GM19455 (cell line): ENCODE results near the gene SPIB.

ENCODE experiments used
- ATAC-seq: cut with Tn5 transposase; IDR thresholded peaks from one replicate; pipeline ENCODE4 v1.9.1; 2021; ENCODE audit not compliant: unreplicated experiment

The SPIB gene

DNA sequence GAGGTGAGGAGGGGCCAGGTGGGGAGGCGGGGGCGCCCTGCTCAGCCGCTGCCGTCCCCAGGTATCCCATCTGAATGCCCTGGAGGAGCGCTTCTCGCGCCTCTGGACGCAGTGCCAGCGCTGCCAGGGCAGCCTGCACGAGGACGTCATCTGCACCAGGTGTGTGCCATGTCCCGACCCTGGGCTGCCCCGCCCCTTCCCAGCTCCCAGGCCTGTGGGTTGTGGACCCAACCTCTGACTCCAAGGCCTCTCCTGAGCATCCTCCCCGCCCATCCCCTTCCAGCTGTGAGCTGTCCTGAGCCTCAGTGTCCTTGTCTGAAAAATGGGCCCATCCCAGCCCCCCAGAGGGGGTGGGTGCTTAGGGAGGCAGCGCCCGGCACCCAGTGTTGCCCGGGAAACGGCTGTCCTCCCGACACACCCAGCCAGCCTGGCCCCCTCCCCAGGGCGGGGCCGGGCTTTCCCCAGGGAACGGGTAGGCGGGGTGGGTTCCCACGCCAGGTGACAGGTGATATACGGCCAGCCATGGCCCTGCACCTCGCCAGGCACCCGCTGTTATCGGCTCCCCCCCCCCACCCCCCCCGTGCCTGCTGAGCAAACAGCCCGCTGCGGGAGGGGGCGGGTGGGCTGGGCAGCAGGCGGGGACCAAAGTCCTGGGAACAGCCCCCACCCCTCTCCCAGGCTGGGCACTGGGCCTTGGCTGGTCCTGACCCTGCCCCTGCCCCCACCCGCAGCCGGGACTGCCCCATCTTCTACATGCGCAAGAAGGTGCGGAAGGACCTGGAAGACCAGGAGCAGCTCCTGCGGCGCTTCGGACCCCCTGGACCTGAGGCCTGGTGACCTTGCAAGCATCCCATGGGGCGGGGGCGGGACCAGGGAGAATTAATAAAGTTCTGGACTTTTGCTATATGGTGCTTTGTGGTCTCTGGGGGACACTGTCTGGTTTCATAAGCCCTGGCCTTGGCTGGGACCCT is 1.3 kb upstream of the SPIB start:
- ATAC-seq = no peak

DNA sequence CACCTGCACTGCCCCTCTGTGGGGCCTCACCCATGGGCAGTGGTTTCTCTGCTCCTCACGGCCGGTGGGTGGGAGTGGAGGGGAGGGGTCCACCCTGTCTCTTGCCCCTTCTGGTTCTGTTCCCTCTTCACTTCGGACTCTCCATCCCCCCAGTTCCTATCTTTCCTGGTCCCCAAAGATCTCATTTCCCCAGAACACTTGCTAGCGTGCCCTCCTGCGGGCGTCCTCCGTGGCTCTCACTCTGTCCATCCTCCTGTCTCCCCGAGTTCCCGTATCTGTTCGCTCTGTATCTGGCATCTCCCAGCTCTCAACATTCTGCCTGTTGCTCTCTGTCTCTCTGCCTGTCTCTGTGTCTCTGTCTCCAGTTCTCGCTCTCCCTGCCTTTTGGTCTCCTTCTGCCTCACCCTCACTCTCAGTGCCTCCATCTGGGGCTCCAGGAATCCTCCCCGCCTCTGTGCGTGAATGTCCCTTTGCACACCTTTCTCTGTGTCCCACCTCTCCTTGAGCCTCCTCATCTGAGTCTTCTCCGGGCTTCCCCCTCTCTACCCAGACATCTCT is 363 bp downstream of the SPIB start:
- no peak for ATAC-seq

- ATAC-seq = no peak
Measured at GRCh38 chr19:50419580-50420035, 870 bp downstream of the SPIB start.

DNA sequence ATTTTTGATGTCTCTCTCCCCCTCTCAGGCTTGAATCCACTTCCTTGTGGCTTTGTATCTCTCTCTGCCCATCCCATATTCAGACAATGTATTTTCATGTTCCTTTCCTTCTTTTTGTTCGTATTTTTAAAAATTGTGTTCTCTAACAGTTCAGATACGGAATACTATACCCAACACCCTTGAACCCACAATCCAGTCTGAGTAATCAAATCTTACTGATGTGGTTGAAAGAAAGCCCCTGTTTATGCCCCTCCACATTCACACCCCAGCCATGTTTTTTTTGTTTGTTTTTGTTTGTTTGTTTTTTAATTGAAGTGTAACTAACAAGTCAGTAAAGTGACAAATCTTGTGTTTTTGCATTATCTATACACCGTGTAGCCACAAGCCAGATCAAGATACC is 1.4 kb downstream of the SPIB start:
- no peak for ATAC-seq

- no peak for ATAC-seq
Measured at GRCh38 chr19:50420808-50421207, 2.1 kb downstream of the SPIB start.

- no peak for ATAC-seq
Measured at GRCh38 chr19:50422397-50423278, 3.9 kb downstream of the SPIB start.

GRCh38 chr19:50423279-50424113 is 4.8 kb downstream of the SPIB start:
- no peak for ATAC-seq

DNA sequence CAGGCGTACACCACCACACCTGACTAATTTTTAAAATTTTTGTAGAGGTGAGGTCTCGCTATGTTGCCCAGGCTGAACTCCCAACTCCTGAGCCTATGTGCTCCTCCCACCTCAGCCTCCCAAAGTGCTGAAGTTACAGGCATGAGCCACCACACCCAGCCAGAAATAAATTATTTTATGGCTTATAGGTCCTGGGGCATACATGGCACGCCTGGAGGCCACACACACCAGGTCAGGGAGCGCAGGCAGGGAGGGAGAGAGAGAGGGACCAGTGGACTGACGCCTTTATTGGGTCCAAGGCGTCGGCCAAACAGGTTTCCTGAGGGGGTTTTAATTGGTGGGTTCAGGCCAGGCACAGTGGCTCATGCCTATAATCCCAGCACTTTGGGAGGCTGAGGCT is 6.8 kb downstream of the SPIB start:
- ATAC-seq = no peak

DNA sequence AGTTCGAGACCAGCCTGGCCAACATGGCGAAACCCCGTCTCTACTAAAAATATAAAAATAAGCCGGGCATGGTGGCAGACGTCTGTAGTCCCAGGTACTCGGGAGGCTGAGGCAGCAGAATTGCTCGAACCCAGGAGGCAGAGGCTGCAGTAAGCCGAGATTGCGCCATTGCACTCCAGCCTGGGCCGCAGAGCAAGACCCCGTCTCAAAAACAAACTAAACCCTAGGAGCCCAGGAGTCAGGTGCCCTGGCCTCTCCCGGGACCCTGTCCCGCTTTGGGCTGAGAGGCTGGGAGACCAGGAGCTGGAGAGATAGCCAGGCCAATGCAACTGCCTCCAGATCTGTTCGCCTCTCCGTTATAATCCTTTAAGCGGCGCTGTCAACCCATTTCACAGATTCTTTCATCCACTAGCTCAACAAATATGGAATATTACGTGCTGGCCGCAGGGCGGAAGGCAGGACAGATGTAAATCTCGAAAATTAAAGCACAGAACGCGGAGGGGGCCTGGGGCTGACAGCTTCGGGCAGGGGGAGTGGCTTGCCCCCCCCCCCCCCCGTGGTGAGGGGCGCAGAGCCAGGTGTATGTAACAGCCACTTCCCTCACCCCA is 8.7 kb downstream of the SPIB start:
- ATAC-seq = no peak

DNA sequence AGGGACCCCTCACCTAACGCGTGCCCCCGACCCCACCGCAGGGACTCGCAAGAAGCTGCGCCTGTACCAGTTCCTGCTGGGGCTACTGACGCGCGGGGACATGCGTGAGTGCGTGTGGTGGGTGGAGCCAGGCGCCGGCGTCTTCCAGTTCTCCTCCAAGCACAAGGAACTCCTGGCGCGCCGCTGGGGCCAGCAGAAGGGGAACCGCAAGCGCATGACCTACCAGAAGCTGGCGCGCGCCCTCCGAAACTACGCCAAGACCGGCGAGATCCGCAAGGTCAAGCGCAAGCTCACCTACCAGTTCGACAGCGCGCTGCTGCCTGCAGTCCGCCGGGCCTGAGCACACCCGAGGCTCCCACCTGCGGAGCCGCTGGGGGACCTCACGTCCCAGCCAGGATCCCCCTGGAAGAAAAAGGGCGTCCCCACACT is 9.3 kb downstream of the SPIB start:
- no peak for ATAC-seq

DNA sequence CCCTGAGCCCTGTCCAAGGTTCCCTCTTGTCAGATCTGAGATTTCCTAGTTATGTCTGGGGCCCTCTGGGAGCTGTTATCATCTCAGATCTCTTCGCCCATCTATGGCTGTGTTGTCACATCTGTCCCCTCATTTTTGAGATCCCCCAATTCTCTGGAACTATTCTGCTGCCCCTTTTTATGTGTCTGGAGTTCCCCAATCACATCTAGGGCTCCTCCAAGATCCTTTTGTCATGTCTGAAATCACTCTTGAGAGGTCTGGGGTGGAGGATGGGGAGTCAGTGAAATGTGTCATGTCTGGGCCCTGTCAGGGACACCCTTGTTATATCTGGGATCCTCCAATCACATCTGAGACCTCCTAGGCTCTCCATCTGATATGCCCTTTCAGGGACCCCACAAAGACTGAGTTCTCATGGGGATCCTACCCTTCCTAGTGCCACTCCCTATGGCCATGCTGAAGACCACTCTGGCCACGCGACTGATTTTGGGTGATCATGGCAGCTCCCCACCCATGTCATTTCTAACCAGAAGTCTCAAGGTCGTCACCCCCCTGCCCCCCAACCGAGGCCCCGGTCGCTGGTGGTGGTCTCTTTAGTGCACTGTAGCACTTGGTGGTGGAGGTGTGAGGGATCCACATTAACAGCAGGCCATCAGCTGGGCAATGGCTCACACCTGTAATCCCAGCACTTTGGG is 10.2 kb downstream of the SPIB start:
- no peak for ATAC-seq

DNA sequence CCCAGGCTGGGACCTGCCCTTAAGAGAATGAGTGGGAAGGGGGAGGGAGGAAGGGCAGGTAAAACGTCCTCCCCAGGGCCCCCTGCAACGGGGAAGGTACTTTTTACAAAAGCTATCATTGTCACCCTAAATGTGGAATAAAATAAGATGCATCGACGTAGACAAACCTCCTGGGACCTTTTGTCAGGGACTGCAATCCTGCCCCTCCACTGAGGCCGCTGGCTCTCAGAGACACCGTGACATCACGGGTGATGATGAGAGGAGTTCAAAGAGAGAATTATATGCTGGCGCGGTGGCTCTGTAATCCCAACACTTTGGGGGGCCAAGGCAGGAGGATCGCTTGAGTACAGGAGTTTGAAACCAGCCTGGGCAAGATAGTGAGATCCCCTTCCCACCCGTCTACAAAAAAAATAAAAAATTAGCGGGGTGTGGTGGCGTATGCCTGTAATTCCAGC is 12.2 kb downstream of the SPIB start:
- no peak for ATAC-seq

- peak; percentile 70 for ATAC-seq
Measured at GRCh38 chr19:50431343-50432220, 12.8 kb downstream of the SPIB start.

GRCh38 chr19:50432221-50433028 is 13.7 kb downstream of the SPIB start, which contains the start of gene MYBPC2:
TSS of gene MYBPC2 (plus strand) at chr19:50432892. CDS start at chr19:50432954, 62 bp downstream.
- peak; percentile 14 for ATAC-seq

- no peak for ATAC-seq
Measured at GRCh38 chr19:50433201-50434180, 14.8 kb downstream of the SPIB start.

GRCh38 chr19:50434525-50434924 is 15.8 kb downstream of the SPIB start:
- ATAC-seq = no peak
